HL-60/S4 treated with retinoic acid at 250 ng/mL for 4 days and 3 days (cell line): Measurements from ENCODE around the gene KBTBD8.

Source experiments
- in situ Hi-C: fragments of 300-500 bp; cut with MboI; formaldehyde crosslinking; loops from 2 replicates; pipeline ENCODE4 v1.7.0; 2022; ENCODE audit warnings: low sequenced_read_pairs

KBTBD8 gene

DNA sequence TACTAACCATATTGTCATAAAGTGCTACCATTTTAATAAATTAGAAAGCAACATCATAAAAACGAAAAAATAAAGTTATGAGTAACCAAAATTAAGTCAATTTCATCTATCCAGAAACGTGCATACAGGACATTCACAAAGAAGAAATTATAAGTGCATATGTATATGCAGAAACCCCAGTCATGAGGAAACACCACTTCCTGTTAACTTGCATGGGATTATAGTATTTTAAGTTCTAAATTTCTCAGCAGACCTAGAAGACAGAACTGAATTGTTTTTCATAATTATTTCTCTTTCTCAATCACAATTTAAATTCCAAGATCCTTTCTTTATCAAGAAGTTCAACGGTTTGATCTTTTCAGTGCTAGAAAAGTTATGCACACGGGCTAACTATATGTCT, 1.4 kb upstream of the KBTBD8 start:
- in situ Hi-C loops = no loop called here

- in situ Hi-C loops = no loop called here
Observed at GRCh38 chr3:66997560-66998112, 471 bp upstream of the KBTBD8 start.

DNA sequence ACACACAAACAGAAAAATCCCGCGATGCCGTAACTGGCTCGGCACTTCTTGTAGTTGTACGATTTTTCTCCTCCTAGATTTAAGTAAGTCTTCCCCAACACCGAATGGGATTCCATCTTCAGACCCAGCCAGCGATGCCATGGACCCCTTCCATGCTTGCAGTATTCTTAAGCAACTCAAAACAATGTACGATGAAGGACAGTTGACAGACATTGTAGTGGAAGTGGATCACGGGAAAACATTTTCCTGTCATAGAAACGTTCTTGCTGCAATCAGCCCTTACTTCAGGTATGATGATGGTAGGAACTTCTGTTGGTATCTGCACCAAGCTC, 763 bp downstream of the KBTBD8 start:
- in situ Hi-C loops = no loop called here

DNA sequence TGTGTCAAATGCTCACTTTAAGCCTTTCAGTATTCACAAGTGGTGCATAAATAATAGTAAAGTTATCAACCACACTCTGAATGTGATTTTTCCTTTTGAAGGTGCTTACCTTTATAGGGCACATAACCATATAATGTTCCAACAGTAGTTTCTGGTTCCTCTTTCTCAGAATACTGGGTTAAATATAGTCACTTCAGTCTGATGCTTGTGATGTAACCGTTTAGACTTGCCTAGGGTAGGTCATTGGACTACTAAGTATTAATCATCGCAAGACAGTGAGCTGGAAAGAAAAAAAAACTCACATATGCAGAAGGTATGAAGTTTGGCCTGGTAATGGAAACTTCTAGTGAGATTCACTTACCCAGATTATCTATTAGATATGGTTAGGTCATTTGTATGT, 1.9 kb downstream of the KBTBD8 start:
- in situ Hi-C loops = no loop called here

DNA sequence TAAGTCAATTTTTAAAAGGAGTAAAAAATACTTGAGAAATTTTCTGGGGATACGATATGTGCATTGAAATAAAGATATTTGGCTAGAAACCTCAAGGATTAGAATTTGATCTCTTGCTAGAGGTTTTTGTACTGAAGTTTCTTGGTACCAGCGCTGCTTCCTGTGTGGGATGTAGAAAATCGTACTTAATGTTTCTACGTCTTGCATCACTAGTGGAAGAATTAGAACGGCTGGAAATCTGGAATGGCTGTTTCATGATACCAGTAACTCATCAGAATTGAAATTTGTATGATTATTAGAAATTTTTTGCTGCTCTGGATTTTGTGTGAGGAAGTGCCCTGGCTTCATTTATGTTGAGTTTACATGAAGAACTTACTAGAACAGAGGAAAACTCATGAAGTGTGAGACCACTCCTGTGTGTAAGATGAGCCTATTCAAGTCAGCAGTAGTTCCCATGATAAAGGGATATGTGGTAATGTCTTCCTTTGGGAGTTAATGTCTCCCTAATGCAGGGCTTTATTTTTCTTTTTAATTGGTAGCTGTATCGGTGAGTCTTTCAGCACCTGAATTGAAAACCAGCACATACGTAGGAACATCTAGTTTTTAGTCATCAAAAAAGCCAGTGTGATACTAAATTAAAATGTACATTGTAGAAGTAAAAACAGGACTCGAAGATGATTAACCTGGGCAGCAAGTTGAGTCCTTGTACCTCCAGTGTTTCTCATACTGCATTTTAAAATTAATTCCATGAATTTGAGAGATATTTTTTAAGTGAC, 3.2 kb downstream of the KBTBD8 start:
- in situ Hi-C loops = no loop called here

DNA sequence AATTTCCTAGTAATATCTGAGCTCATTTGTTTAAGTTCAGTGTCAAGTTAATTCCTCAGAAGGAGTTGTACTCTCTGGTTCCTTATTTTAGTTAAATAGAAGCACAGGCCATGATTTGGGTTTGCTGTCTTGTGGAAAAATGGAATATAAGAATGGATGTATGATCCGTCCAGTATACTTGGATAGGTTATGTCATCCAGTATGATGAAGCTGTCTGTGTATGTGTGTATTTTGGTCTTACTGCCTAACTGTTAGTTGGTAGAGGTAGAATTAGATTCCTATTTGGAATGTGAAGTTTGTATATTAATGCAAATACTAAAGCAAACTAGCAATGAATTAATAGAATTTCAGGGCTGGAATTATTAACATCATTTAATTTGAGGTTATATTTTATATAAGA, 7.9 kb downstream of the KBTBD8 start:
- in situ Hi-C loops = no loop called here

GRCh38 chr3:67006460-67006859, 8.4 kb downstream of the KBTBD8 start:
- in situ Hi-C loops = no loop called here

DNA sequence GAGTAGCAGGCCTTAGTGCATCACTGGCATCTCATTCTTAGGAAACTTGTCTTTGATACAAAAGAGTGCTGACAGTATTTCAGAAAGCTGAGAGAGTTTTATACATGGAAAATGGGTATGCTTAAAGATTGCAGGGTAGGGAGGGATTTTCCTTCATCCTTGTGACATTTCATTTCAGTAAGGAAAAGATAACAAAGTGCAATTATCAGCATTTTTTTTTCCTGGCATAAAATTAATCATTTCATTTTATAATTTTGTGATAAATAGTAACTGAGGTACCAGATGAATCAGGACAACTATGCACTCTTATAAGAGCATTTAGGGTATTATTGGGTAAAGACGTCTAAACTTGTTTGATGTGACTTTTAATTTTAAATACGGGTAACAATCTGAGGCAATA, 10.3 kb downstream of the KBTBD8 start:
- in situ Hi-C loops = no loop called here

DNA sequence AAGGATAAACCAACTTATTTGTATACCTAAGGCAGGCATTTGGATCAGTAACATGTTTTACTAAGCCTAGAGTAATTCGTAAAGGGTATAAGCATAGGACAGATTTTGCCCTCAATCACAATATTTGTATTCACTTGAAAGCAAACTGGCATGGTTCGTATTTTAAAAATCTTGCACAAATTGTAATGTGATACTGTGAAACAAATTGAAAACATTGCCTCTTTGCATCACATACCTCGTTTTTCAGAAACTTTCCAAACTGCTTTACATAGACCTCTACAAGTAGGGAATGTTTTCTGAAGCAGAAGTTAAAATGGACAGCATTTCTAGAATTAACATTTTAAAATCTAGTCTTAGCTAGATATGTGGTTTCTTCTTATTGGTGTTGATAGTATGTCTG, 11.6 kb downstream of the KBTBD8 start:
- in situ Hi-C loops = no loop called here

GRCh38 chr3:67011414-67012131, 13.5 kb downstream of the KBTBD8 start:
- in situ Hi-C loops = no loop called here

DNA sequence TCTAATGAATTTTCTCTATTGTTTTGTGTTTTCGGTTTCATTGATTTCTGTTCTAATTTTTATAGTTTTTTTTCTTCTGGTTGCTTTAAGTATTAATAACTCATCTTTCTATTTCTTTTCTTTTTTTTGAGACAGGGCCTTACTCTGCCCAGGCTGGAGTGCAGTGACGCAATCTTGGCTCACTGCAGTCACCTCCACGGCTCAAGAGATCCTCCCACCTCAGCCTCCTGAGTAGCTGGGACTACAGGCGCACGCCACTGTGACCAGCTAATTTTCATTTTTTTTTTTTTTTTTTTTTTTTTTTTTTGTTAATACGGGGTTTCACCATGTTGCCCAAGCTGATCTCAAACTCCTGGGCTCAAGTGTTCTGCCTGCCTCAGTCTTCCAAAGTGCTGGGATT, 14.5 kb downstream of the KBTBD8 start:
- in situ Hi-C loops = no loop called here

GRCh38 chr3:67015702-67016484, 17.8 kb downstream of the KBTBD8 start:
- in situ Hi-C loops = no loop called here

- in situ Hi-C loops = no loop called here
Observed at GRCh38 chr3:67016522-67017080, 18.5 kb downstream of the KBTBD8 start.

DNA sequence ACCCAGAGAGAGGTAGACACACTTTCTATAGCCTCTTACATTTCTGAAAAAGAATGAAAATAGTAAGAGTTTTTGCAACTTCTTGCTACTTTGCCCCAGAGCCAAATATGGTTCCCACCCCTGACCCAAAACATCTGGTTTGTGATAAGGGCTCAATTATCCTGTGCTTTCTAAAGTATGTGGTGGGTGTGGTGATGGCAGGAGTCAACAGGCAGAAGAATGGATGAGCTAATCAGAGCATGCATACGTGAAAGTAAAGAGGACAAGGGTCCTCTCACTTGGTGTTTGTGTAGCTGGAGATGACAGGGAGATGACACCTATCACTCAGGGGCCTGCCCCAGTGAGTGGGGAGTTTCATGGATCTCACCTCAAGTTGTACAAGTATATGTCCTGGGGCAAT, 19.1 kb downstream of the KBTBD8 start:
- in situ Hi-C loops = no loop called here

DNA sequence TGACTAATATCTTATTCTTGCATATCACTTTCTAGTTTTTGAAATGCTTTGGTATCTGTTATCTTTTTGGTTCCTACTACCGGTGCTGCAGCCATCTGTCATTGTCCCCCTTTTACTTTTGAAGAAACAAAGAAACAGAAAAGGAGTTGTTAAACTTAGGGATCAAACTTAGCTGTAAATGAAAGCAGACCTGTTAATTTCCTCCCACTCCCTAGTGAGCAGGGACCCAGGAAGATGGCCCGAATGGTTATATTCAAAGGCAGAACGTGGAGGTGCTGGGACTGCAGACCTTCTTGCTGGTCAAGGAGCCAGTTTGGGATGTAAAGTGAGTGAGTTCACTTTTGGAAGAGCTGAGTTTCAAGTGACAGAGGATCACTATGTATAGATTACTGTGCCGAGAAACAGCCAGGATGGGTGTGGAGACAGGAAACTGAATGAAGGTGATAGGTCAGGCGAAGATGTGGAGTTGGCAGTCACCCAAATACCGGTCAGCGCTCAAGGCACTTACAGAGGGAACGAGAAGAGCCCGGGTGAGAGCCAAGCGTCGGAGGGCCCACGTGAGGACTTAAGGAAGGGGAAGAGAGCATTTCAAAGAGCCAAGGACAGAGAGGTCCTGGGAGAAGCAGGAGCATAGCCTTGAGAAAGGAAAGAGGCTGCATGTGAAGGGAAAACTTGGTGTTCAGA, 20.1 kb downstream of the KBTBD8 start:
- in situ Hi-C loops = no loop called here

- in situ Hi-C loops = no loop called here
Observed at GRCh38 chr3:67018789-67019526, 20.9 kb downstream of the KBTBD8 start.

DNA sequence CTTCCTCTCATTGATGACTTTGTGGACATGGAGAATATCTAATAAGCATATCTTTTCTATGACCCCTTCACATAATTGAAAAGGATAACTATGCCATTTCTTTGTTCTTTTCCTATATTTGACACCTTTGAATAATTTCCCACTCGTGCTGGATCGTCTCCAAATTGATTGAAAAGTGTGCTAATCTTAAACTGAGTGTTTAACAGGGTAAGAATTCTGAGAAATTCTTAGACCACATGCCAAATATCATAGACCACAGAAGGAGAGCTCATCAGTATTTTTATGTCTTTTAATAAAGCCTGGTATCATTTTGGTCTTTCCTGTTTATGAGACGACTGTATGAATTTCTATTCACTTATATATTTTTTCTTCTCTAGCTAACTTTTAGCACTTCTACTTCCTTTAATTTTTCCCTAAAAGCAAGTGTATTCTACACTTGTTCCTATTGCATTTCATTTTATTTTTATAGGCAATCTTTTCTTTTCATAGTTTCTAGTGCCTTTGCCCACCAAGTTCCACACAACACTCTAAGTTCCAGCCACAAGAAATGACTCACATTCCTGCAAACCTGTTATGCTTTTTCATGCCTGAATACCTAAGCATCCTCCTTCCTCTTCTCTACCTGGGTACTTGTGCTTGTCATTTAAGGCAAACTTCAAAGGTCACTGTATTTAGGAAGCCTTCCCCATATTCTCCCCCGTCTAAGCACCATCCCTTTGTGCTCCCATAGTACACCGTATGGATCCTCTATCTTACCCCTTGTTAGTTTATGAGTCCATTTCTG, 30.1 kb downstream of the KBTBD8 start:
- in situ Hi-C loops = no loop called here

DNA sequence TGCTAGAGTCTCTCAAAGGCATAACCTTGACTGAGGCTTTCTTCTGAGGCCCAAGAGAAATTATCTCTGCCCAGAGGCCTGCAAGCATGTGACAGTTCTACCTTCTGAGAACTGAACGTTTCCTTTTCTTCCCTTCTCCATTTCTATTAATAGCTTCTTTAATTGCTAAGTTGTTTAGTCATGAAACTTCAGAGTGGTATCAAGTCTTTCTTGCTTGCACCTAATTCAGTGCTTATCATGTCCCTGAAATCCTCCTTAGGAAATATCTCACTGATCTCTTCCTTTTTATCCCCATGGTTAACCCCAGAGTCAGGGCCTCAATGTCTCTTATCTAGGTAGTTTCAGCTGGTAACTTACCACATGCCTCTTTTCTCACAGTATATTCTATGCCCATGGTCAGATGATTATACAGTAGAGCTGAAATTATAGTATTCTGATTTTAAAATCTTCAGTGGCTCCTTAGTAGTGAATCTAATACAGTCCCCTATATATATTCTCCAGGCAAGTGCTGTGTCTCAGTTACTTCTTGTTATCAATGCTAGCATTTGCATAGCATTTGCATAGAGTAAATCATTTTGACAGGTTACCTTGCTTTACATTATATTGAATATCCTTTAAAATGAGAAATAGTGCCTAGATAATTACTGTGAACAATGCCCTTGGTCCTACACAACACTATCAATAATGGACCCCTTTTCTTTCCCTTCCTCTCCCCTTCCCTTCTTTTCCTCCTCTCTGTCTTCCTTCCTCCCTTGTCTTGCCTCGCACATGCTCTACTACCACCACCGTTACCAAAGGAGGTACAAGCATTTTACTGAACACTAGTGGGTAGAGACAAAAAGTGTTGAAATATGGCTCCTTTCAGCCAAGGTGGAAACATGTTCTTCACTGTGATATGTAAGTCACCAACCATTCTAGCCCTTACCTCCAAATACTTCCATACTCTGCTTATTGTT, 33.0 kb downstream of the KBTBD8 start:
- in situ Hi-C loops = no loop called here
